Mesenchymal stem cell (in vitro differentiated cells and primary cell): Measurements from ENCODE around the gene MYO15B.
"Not testable (repeated sequence)": the region's sequence is repeated elsewhere in the genome, so short reads cannot be mapped to it uniquely, and the experiment has no call there.

Experiments used
- DNase-seq: peaks from one replicate; pipeline ENCODE4 v3.0.0-alpha.2; 2013
- H2AFZ ChIP-seq: one replicate; pipeline ENCODE4 v1.6.1; 2013; ENCODE audit warnings: low read depth, mild to moderate bottlenecking, control low read depth, inconsistent platforms, low read length, moderate library complexity
- H2AK5ac ChIP-seq: 2 replicates; pipeline ENCODE4 v1.6.1; 2013; ENCODE audit warnings: low read length, moderate library complexity, mild to moderate bottlenecking, inconsistent platforms; ENCODE audit not compliant: severe bottlenecking
- H2BK120ac ChIP-seq: one replicate; pipeline ENCODE4 v1.6.1; 2013; ENCODE audit warnings: low read depth, mild to moderate bottlenecking, inconsistent platforms, low read length, moderate library complexity
- H2BK12ac ChIP-seq, 2 experiments: one replicate each; pipeline ENCODE4 v1.6.1; 2013; ENCODE audit warnings: inconsistent platforms in 2 of 2, low read length in 2 of 2, mild to moderate bottlenecking in 2 of 2, moderate library complexity in 2 of 2, control low read depth in 1 of 2
- H2BK15ac ChIP-seq: one replicate; pipeline ENCODE4 v1.6.1; 2013; ENCODE audit warnings: mild to moderate bottlenecking, low read depth, inconsistent platforms; ENCODE audit not compliant: poor library complexity, severe bottlenecking
- H2BK5ac ChIP-seq: 2 replicates; pipeline ENCODE4 v1.6.1; 2013; ENCODE audit warnings: low read depth, mild to moderate bottlenecking, low read length, control low read depth, inconsistent platforms; ENCODE audit not compliant: poor library complexity, severe bottlenecking
- H3K14ac ChIP-seq, 2 experiments: one replicate each; pipeline ENCODE4 v1.6.1; 2013; ENCODE audit warnings: inconsistent platforms in 2 of 2, low read length in 2 of 2, control low read depth in 1 of 2, mild to moderate bottlenecking in 1 of 2, moderate library complexity in 1 of 2
- H3K18ac ChIP-seq, 2 experiments: one replicate each; pipeline ENCODE4 v1.6.1; 2013; ENCODE audit warnings: inconsistent platforms in 2 of 2, low read length in 2 of 2, control low read depth in 1 of 2, low read depth in 1 of 2, mild to moderate bottlenecking in 1 of 2
- H3K23ac ChIP-seq, 2 experiments: one replicate each; pipeline ENCODE4 v1.6.1; 2013; ENCODE audit warnings: inconsistent platforms in 2 of 2, low read length in 2 of 2, mild to moderate bottlenecking in 2 of 2, moderate library complexity in 2 of 2, control low read depth in 1 of 2
- H3K27ac ChIP-seq: 2 replicates; pipeline ENCODE4 v1.5.1; 2013; ENCODE audit warnings: mild to moderate bottlenecking, moderate library complexity, low read length, control low read depth, inconsistent platforms; ENCODE audit not compliant: poor library complexity, severe bottlenecking
- H3K27me3 ChIP-seq, 2 experiments: 2 replicates each; pipeline versions ENCODE4 v1.6.1 to v1.7.0; 2013; ENCODE audit warnings: low read length in 2 of 2, mild to moderate bottlenecking in 2 of 2, moderate library complexity in 2 of 2, control low read depth in 1 of 2, inconsistent platforms in 1 of 2; ENCODE audit not compliant: control insufficient read depth in 1 of 2, insufficient read depth in 1 of 2
- H3K36me3 ChIP-seq, 2 experiments: 2 replicates each; pipeline versions ENCODE4 v1.6.1 to v1.7.0; 2013; ENCODE audit warnings: low read length in 2 of 2, control low read depth in 1 of 2, inconsistent platforms in 1 of 2, low read depth in 1 of 2, mild to moderate bottlenecking in 1 of 2; ENCODE audit not compliant: insufficient read depth in 2 of 2, control insufficient read depth in 1 of 2
- H3K4ac ChIP-seq, 2 experiments: one replicate each; pipeline ENCODE4 v1.6.1; 2013; ENCODE audit warnings: inconsistent platforms in 2 of 2, low read length in 2 of 2, mild to moderate bottlenecking in 2 of 2, moderate library complexity in 2 of 2, control low read depth in 1 of 2, low read depth in 1 of 2
- H3K4me1 ChIP-seq: 2 replicates; pipeline ENCODE4 v1.6.1; 2013; ENCODE audit warnings: low read depth, low read length, control low read depth; ENCODE audit not compliant: control insufficient read depth, insufficient read depth
- H3K4me2 ChIP-seq: 2 replicates; pipeline ENCODE4 v1.6.1; 2013; ENCODE audit warnings: low read length, mild to moderate bottlenecking, inconsistent platforms; ENCODE audit not compliant: poor library complexity, severe bottlenecking
- H3K4me3 ChIP-seq, 2 experiments: 2 replicates each; pipeline versions ENCODE4 v1.5.1 to v1.7.0; 2013; ENCODE audit warnings: low read length in 2 of 2, mild to moderate bottlenecking in 2 of 2, control low read depth in 1 of 2, low read depth in 1 of 2; ENCODE audit not compliant: insufficient read depth in 1 of 2
- H3K79me1 ChIP-seq: replicated peaks from 2 replicates; pipeline ENCODE4 v1.6.1; 2013; ENCODE audit warnings: mild to moderate bottlenecking, control low read depth, low read length, inconsistent platforms; ENCODE audit not compliant: poor library complexity, severe bottlenecking
- H3K9ac ChIP-seq: 2 replicates; pipeline ENCODE4 v1.7.0; 2013; ENCODE audit warnings: mild to moderate bottlenecking, low read length, moderate library complexity
- H3K9me3 ChIP-seq: 2 replicates; pipeline ENCODE4 v1.7.0; 2013; ENCODE audit warnings: mild to moderate bottlenecking, low read length; ENCODE audit not compliant: control insufficient read depth
- H4K8ac ChIP-seq: one replicate; pipeline ENCODE4 v1.6.1; 2013; ENCODE audit warnings: inconsistent platforms, mild to moderate bottlenecking, low read length, moderate library complexity
- H4K91ac ChIP-seq: one replicate; pipeline ENCODE4 v1.6.1; 2013; ENCODE audit warnings: mild to moderate bottlenecking, low read length, inconsistent platforms
- WGBS: methylation state at CpG from one replicate; pipeline ENCODE4 v1.1.7; 2013; ENCODE audit warnings: mixed read lengths; 5-methylcytosine and 5-hydroxymethylcytosine counted together

The MYO15B gene

GRCh38 chr17:75593430-75593829, 5.8 kb downstream of the MYO15B start:
- not testable (repeated sequence) for H2BK120ac ChIP-seq, H3K23ac ChIP-seq, H2BK15ac ChIP-seq, H4K8ac ChIP-seq, H3K79me1 ChIP-seq, H3K4ac ChIP-seq, H3K9me3 ChIP-seq, DNase-seq, H2AFZ ChIP-seq, H3K4me2 ChIP-seq, H3K27ac ChIP-seq, H3K9ac ChIP-seq, H4K91ac ChIP-seq, H3K4me3 ChIP-seq, H3K14ac ChIP-seq, H2AK5ac ChIP-seq, H3K18ac ChIP-seq, H2BK5ac ChIP-seq, H3K36me3 ChIP-seq, H2BK12ac ChIP-seq
- H3K4me1 ChIP-seq: peaks cover 15% of the 10 kb centered on the region
- H3K27me3 ChIP-seq: peaks cover 21 to 56% of the 10 kb centered on the region in 2 experiments
- WGBS: 96% methylated on average over 8 of the region's 9 CpGs

GRCh38 chr17:75594499-75595283, 7.1 kb downstream of the MYO15B start:
- no peak overlapping the region for H2BK120ac ChIP-seq
- H3K27ac ChIP-seq: no peak overlapping the region
- no peak overlapping the region for H3K4ac ChIP-seq
- no peak overlapping the region for H2BK5ac ChIP-seq
- H3K36me3 ChIP-seq: no peaks in the 10 kb centered on the region
- H2AK5ac ChIP-seq: no peak overlapping the region
- no peak overlapping the region for H3K14ac ChIP-seq
- no peak overlapping the region for H3K9ac ChIP-seq
- H4K8ac ChIP-seq: no peak overlapping the region
- no peak overlapping the region for H2BK12ac ChIP-seq
- peaks cover 21 to 49% of the 10 kb centered on the region in 2 experiments for H3K27me3 ChIP-seq
- 89% methylated on average over 28 of the region's 28 CpGs for WGBS
- DNase-seq: no peak
- H2AFZ ChIP-seq: no peak overlapping the region
- no peak overlapping the region for H3K4me2 ChIP-seq
- H2BK15ac ChIP-seq: no peak overlapping the region
- H3K18ac ChIP-seq: no peak overlapping the region
- H3K4me3 ChIP-seq: no peak overlapping the region
- H4K91ac ChIP-seq: no peak overlapping the region
- no peaks in the 10 kb centered on the region for H3K79me1 ChIP-seq
- H3K9me3 ChIP-seq: no peaks in the 10 kb centered on the region
- H3K23ac ChIP-seq: no peak overlapping the region
- H3K4me1 ChIP-seq: peaks cover 7% of the 10 kb centered on the region

GRCh38 chr17:75595284-75595919, 7.8 kb downstream of the MYO15B start:
- H3K9ac ChIP-seq: no peak overlapping the region
- no peak overlapping the region for H3K14ac ChIP-seq
- no peak overlapping the region for H3K4ac ChIP-seq
- peaks cover 3% of the 10 kb centered on the region for H3K4me1 ChIP-seq
- H3K4me2 ChIP-seq: no peak overlapping the region
- no peaks in the 10 kb centered on the region for H3K79me1 ChIP-seq
- no peak overlapping the region for H3K27ac ChIP-seq
- 81% methylated on average over 13 of the region's 13 CpGs for whole genome bisulfite sequencing
- no peak overlapping the region for H3K4me3 ChIP-seq
- H4K91ac ChIP-seq: no peak overlapping the region
- no peaks in the 10 kb centered on the region for H3K9me3 ChIP-seq
- H2BK12ac ChIP-seq: no peak overlapping the region
- H2AK5ac ChIP-seq: no peak overlapping the region
- no peak overlapping the region for H2AFZ ChIP-seq
- peaks cover 21 to 44% of the 10 kb centered on the region in 2 experiments for H3K27me3 ChIP-seq
- no peak for DNase-seq
- no peak overlapping the region for H2BK15ac ChIP-seq
- no peak overlapping the region for H2BK120ac ChIP-seq
- H3K18ac ChIP-seq: no peak overlapping the region
- no peak overlapping the region for H4K8ac ChIP-seq
- H2BK5ac ChIP-seq: no peak overlapping the region
- no peaks in the 10 kb centered on the region for H3K36me3 ChIP-seq
- no peak overlapping the region for H3K23ac ChIP-seq

GRCh38 chr17:75595920-75596313, 8.3 kb downstream of the MYO15B start:
- Histone ChIP-seq H3K9ac (no peak overlapping the region), H2BK5ac (no peak overlapping the region), H3K23ac (no peak overlapping the region), H2AFZ (no peak overlapping the region), H2BK12ac (no peak overlapping the region), H3K36me3 (no peaks in the 10 kb centered on the region), H3K4me3 (no peak overlapping the region), H3K18ac (no peak overlapping the region), H2BK120ac (no peak overlapping the region), H2AK5ac (no peak overlapping the region), H3K79me1 (no peaks in the 10 kb centered on the region), H3K4ac (no peak overlapping the region), H3K4me2 (no peak overlapping the region), H2BK15ac (no peak overlapping the region), H4K91ac (no peak overlapping the region), H3K14ac (no peak overlapping the region), H3K4me1 (peaks cover 5% of the 10 kb centered on the region), H3K27ac (no peak overlapping the region), H4K8ac (no peak overlapping the region), H3K27me3 (peaks cover 21 to 39% of the 10 kb centered on the region in 2 experiments), H3K9me3 (no peaks in the 10 kb centered on the region)
- WGBS: 89% methylated on average over 6 of the region's 6 CpGs
- no peak for DNase-seq
